HCT116 (cell line): ENCODE measurements around the gene TUBB1. TPM values are rescaled to one million over a fixed set of nuclear protein-coding genes. Genes with fewer than 3 reads are reported as not detected.

Experiments
- ATAC-seq: fragments of 200-7000 bp; cut with Tn5 transposase; 2 replicates; pipeline ENCODE4 v1.9.1; 2020; ENCODE audit warnings: mild to moderate bottlenecking, moderate library complexity
- BruUV-seq: library from RNA; stranded (reverse); fragments of 400-500 nt; replicated peaks from 2 replicates; lab custom pipeline; 2021; lab: Mats Ljungman, UMichigan
- CTCF ChIA-PET: fragments of 300-600 bp; sonication (Branson Sonifier 250); formaldehyde crosslinking; loops from one replicate; lab custom pipeline; 2021; ENCODE audit warnings: antibody characterized with exemption; lab: Charles Lee
- POLR2A ChIA-PET: fragments of 300-600, 350-600 bp; sonication (Branson Sonifier 250); formaldehyde crosslinking; loops from one replicate; lab custom pipeline; 2021; ENCODE audit warnings: antibody characterized with exemption; lab: Charles Lee
- RAD21 ChIA-PET, 2 experiments: fragments of 300-600 bp; sonication (Branson Sonifier 250); formaldehyde crosslinking; loops; one replicate each; lab custom pipeline; 2023; ENCODE audit warnings: low total read pairs in 2 of 2; ENCODE audit not compliant: uncharacterized antibody in 2 of 2, unreplicated experiment in 2 of 2, low non-redundant PET in 1 of 2; lab: Charles Lee
- DNase-seq: peaks from one replicate; pipeline ENCODE4 v3.0.0-alpha.2; 2010; ENCODE audit warnings: low read depth, low spot score
- H2AFZ ChIP-seq: fragments of 200-600 bp; shearing (Covaris generic), sonication (generic); 2 replicates; pipeline ENCODE4 v1.6.1; 2017; ENCODE audit warnings: low read depth, mixed run types, mixed read lengths, antibody characterized with exemption, low read length; ENCODE audit not compliant: poor library complexity, severe bottlenecking
- H3K27ac ChIP-seq: 2 replicates; pipeline ENCODE4 v1.5.1; 2012; ENCODE audit warnings: low read depth, low read length
- H3K27me3 ChIP-seq: fragments of 200-600 bp; sonication (generic); 2 replicates; pipeline ENCODE4 v1.6.1; 2016; ENCODE audit warnings: mixed run types, low read length, mixed read lengths; ENCODE audit not compliant: insufficient read depth
- H3K36me3 ChIP-seq, 2 experiments: fragments of 200-500 bp in 1 of 2; fragments of 200-600 bp in 1 of 2; sonication (Bioruptor generic) in 1 of 2; sonication (generic) in 1 of 2; 2 replicates each; pipeline versions ENCODE4 v1.5.1 to v1.6.1; 2014 to 2016; ENCODE audit warnings: low read length in 2 of 2, inconsistent platforms in 1 of 2, mixed read lengths in 1 of 2, mixed run types in 1 of 2; ENCODE audit not compliant: insufficient read depth in 2 of 2, control insufficient read depth in 1 of 2
- H3K4me1 ChIP-seq, 2 experiments: fragments of 200-600 bp in 1 of 2; sonication (generic) in 1 of 2; 2 replicates each; pipeline versions ENCODE4 v1.5.1 to v1.6.1; 2012 to 2017; ENCODE audit warnings: low read length in 2 of 2, inconsistent platforms in 1 of 2, mild to moderate bottlenecking in 1 of 2, mixed read lengths in 1 of 2, mixed run types in 1 of 2, moderate library complexity in 1 of 2; ENCODE audit not compliant: insufficient read depth in 2 of 2, control insufficient read depth in 1 of 2
- H3K4me2 ChIP-seq: fragments of 200-600 bp; sonication (generic); 2 replicates; pipeline ENCODE4 v1.6.1; 2017; ENCODE audit warnings: mixed run types, low read length, mixed read lengths
- H3K4me3 ChIP-seq, 2 experiments: fragments of 200-600 bp in 1 of 2; sonication (generic) in 1 of 2; replicated peaks in 1 of 2; 2 replicates each; pipeline ENCODE4 v1.5.1; 2011 to 2016; ENCODE audit warnings: low read length in 2 of 2, control low read depth in 1 of 2, low read depth in 1 of 2, mild to moderate bottlenecking in 1 of 2, mixed read lengths in 1 of 2, mixed run types in 1 of 2
- H3K79me2 ChIP-seq: fragments of 200-600 bp; sonication (generic); 2 replicates; pipeline ENCODE4 v1.6.1; 2017; ENCODE audit warnings: mild to moderate bottlenecking, mixed run types, low read length, moderate library complexity, mixed read lengths; ENCODE audit not compliant: insufficient read depth
- H3K9ac ChIP-seq: fragments of 200-600 bp; sonication (generic); 2 replicates; pipeline ENCODE4 v1.6.1; 2016; ENCODE audit warnings: low read length, mixed read lengths
- H3K9me2 ChIP-seq: fragments of 200-600 bp; sonication (generic), shearing (Covaris generic); 2 replicates; pipeline ENCODE4 v1.6.1; 2017; ENCODE audit warnings: mixed run types, mild to moderate bottlenecking, moderate library complexity; ENCODE audit not compliant: insufficient read depth
- H3K9me3 ChIP-seq, 2 experiments: fragments of 200-500 bp in 1 of 2; fragments of 200-600 bp in 1 of 2; sonication (Bioruptor generic) in 1 of 2; sonication (generic) in 1 of 2; 2 replicates each; pipeline ENCODE4 v1.6.1; 2014 to 2017; ENCODE audit warnings: low read length in 2 of 2, mixed read lengths in 2 of 2, inconsistent platforms in 1 of 2, low read depth in 1 of 2, mild to moderate bottlenecking in 1 of 2, mixed run types in 1 of 2, moderate library complexity in 1 of 2; ENCODE audit not compliant: control insufficient read depth in 1 of 2, insufficient read depth in 1 of 2
- H4K20me1 ChIP-seq: fragments of 200-600 bp; sonication (generic), shearing (Covaris generic); 2 replicates; pipeline ENCODE4 v1.6.1; 2017; ENCODE audit warnings: mixed run types, mild to moderate bottlenecking, moderate library complexity; ENCODE audit not compliant: insufficient read depth
- SIN3A ChIP-seq: IDR thresholded peaks from 2 replicates; pipeline ENCODE4 v1.6.1; 2012; ENCODE audit warnings: low read depth
- SRF ChIP-seq: IDR thresholded peaks from 2 replicates; pipeline ENCODE4 v1.6.1; 2012; ENCODE audit warnings: low read depth
- YY1 ChIP-seq: IDR thresholded peaks from 2 replicates; pipeline ENCODE4 v1.6.1; 2011; ENCODE audit warnings: low read length, low read depth, moderate library complexity, mild to moderate bottlenecking; ENCODE audit not compliant: insufficient replicate concordance; ENCODE audit errors: extremely low read depth
- intact Hi-C: fragments of 100-400 bp; cut with micrococcal nuclease; formaldehyde crosslinking; loops from 2 replicates; pipeline ENCODE4 v1.10.0; 2022
- total RNA-seq: library from RNA; stranded (reverse); gene quantifications from one replicate; pipeline ENCODE4 v1.2.1, GENCODE V29; 2021; ENCODE audit not compliant: unreplicated experiment
- TF ChIP-seq, protein P1 (sequence below): IDR thresholded peaks from 2 replicates; pipeline ENCODE4 v1.6.1; 2012; ENCODE audit warnings: low read depth
- TF ChIP-seq, protein P2 (sequence below): IDR thresholded peaks from 2 replicates; pipeline ENCODE4 v1.6.1; 2011; ENCODE audit warnings: mild to moderate bottlenecking, low read length, moderate library complexity; ENCODE audit not compliant: insufficient replicate concordance; ENCODE audit errors: extremely low read depth

Gene TUBB1
- total RNA-seq, 1 experiment from 2014 or later = not detected

DNA sequence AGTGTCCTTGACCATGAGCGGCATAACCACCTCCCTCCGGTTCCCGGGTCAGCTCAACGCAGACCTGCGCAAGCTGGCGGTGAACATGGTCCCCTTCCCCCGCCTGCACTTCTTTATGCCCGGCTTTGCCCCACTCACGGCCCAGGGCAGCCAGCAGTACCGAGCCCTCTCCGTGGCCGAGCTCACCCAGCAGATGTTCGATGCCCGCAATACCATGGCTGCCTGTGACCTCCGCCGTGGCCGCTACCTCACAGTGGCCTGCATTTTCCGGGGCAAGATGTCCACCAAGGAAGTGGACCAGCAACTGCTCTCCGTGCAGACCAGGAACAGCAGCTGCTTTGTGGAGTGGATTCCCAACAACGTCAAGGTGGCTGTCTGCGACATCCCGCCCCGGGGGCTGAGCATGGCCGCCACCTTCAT, 4.9 kb downstream of the TUBB1 start:
- ATAC-seq (no peak), DNase-seq (no peak)
- RAD21 ChIA-PET = no interaction called here
- H3K79me2 ChIP-seq = peaks cover 45% of the 10 kb centered on the region
- H3K9ac ChIP-seq = no peak overlapping the region
- peaks cover 22% of the 10 kb centered on the region; the same call in 1 of the 2 replicates for H4K20me1 ChIP-seq
- H2AFZ ChIP-seq = no peak overlapping the region
- H3K36me3 ChIP-seq = peaks cover 26 to 55% of the 10 kb centered on the region in 2 experiments
- intact Hi-C loops = no loop called here
- POLR2A ChIA-PET = interaction anchor here (1.3 kb wide), 1 partner anchor 8 kb away, joined by 4 read pairs; the partner anchor contains the start of gene ATP5F1E
- H3K9me3 ChIP-seq = no peaks in the 10 kb centered on the region
- CTCF ChIA-PET = no interaction called here
- H3K27me3 ChIP-seq = no peaks in the 10 kb centered on the region
- no peak overlapping the region for H3K4me3 ChIP-seq
- TF ChIP-seq SRF = no peak
- no peak for TF ChIP-seq SIN3A
- no peak for TF ChIP-seq YY1
- TF ChIP-seq, protein P1, sequence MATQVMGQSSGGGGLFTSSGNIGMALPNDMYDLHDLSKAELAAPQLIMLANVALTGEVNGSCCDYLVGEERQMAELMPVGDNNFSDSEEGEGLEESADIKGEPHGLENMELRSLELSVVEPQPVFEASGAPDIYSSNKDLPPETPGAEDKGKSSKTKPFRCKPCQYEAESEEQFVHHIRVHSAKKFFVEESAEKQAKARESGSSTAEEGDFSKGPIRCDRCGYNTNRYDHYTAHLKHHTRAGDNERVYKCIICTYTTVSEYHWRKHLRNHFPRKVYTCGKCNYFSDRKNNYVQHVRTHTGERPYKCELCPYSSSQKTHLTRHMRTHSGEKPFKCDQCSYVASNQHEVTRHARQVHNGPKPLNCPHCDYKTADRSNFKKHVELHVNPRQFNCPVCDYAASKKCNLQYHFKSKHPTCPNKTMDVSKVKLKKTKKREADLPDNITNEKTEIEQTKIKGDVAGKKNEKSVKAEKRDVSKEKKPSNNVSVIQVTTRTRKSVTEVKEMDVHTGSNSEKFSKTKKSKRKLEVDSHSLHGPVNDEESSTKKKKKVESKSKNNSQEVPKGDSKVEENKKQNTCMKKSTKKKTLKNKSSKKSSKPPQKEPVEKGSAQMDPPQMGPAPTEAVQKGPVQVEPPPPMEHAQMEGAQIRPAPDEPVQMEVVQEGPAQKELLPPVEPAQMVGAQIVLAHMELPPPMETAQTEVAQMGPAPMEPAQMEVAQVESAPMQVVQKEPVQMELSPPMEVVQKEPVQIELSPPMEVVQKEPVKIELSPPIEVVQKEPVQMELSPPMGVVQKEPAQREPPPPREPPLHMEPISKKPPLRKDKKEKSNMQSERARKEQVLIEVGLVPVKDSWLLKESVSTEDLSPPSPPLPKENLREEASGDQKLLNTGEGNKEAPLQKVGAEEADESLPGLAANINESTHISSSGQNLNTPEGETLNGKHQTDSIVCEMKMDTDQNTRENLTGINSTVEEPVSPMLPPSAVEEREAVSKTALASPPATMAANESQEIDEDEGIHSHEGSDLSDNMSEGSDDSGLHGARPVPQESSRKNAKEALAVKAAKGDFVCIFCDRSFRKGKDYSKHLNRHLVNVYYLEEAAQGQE = no peak
- TF ChIP-seq, protein P2, sequence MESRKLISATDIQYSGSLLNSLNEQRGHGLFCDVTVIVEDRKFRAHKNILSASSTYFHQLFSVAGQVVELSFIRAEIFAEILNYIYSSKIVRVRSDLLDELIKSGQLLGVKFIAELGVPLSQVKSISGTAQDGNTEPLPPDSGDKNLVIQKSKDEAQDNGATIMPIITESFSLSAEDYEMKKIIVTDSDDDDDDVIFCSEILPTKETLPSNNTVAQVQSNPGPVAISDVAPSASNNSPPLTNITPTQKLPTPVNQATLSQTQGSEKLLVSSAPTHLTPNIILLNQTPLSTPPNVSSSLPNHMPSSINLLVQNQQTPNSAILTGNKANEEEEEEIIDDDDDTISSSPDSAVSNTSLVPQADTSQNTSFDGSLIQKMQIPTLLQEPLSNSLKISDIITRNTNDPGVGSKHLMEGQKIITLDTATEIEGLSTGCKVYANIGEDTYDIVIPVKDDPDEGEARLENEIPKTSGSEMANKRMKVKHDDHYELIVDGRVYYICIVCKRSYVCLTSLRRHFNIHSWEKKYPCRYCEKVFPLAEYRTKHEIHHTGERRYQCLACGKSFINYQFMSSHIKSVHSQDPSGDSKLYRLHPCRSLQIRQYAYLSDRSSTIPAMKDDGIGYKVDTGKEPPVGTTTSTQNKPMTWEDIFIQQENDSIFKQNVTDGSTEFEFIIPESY = no peak
- no peak overlapping the region for H3K27ac ChIP-seq
- no peak overlapping the region for H3K4me2 ChIP-seq
- H3K4me1 ChIP-seq = no peaks in the 10 kb centered on the region
- no TSS peak for BruUV-seq
- no peaks in the 10 kb centered on the region for H3K9me2 ChIP-seq
